DMS53 (cell line): ENCODE measurements around the gene CEP85.
A peak's percentile ranks its signal among the peaks of the same experiment; 100 is the strongest.
"Not testable (repeated sequence)": the region's sequence is repeated elsewhere in the genome, so short reads cannot be mapped to it uniquely, and the experiment has no call there.

ENCODE experiments used
- DNase-seq: peaks from one replicate; lab custom pipeline; 2025; lab: John Stamatoyannopoulos, UW

CEP85 gene

GRCh38 chr1:26290882-26291261 is 56.9 kb downstream of the CEP85 start:
- no peak for DNase-seq

- DNase-seq = no peak
Measured at GRCh38 chr1:26291433-26291832, 57.4 kb downstream of the CEP85 start.

- no peak for DNase-seq
Measured at GRCh38 chr1:26291939-26292338, 57.9 kb downstream of the CEP85 start.

DNA sequence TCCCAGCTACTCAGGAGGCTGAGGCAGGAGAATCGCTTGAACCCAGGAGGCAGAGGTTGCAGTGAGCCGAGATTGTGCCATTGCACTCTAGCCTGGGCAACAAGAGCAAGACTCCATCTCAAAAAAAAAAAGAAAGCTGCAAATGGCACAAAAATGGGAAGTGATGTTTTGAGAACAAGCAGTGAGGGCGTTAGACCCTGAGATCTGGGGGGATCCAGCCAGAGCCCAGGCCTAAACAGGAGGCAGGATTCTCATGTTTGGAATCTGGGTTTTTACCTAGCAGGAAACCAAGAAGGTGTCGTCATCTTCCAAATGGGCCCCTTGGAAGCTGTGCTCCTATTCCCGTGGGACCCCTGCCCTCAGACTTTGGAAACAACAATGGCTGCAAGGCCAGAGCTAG is 58.7 kb downstream of the CEP85 start:
- not testable (repeated sequence) for DNase-seq

GRCh38 chr1:26293911-26294463 is 60.0 kb downstream of the CEP85 start:
- DNase-seq = no peak

DNA sequence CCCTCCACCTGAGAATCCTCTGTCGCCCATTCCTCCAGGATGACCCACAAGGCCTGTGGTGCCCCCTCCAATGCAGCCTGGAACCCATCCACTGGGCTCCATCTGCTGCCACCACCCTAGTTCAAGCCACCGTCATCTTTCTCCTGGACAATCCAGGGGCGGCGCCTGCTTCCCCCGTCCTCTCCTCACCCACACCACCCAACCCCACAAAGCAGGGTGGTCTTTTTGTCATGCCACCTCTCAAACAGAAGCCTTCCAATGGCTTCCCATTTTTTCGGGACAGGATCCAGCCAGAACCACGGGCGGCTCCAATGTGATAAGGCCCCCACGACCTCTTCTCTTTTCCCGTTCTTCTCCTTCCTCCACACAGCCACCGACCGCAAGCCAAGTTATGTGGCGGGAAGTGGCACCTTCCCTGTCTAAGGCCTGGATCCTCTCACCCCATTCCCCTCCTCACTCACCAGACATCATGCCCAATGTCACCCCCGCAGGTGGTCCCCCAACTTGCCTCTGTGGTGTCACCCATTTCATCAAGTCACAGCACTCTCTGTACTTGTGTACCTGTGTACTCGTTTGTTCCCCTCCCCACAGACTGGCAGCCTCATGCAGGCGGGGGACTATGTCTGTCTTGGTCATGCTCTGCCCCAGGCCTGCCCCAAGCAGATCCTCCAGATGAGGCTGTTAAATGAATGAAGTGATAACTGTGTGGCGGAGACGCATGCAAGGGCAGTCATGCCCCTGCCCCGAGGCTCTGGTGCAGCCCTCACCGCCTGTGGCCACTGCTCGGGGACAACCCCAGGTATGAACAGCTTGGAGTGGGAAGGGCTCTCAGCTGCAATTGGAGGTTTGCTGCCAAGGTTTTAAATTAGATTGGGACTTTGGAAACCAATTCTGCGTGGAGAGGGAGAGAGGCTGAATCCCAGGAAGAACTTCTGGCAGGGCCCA is 61.5 kb downstream of the CEP85 start:
- no peak for DNase-seq

GRCh38 chr1:26296340-26297056 is 62.5 kb downstream of the CEP85 start:
- DNase-seq = no peak

GRCh38 chr1:26297057-26297790 is 63.2 kb downstream of the CEP85 start:
- DNase-seq = no peak

DNA sequence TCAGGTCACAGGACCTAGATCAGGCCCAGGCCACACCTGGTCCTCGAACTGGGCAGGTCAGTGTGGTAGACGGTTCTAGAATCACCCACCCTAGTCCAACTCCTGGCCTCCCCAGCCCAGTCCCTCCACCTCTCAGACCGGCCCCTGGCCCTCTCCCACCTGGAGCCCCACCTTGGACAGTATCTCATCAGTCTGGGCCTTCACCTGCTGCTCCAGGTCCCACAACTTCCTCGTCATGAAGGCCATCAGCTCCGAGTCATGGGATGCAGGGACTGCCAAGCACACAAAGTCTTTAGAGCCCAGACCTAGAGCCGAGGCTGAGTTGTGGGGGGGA is 63.8 kb downstream of the CEP85 start:
- no peak for DNase-seq

DNA sequence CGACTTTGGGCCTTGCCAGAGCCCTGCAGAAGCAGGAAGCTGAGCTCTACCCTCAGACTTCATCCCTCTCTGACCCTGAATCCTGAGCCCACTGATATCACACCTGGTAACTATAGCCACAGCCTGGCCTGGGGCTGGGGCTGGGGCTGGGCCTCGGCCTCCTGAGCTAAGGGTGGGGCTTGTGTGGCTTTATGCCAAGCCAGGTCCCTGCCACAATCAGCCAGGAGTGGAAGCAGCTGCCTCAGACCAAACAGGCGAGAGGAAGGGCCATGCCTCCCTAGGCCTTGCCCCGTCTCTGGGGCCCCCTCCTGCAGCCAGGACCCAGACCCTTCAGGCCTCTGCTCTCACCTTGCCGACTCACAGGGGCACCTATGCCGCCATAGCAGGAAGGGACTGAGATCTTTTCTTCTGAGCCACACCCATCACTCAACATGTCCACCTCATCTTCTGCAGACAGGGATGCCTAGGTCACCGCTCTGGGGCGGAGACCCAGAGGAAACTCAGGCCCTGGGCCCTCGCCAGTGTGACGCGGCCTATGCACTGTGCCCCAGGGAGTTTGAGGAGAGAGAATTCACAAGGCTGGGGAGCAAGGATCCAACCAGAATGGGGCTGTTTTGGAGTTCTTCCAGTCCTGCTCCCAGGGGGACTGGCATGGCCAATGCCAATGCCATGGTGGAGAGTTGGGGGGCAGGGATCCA is 66.7 kb downstream of the CEP85 start:
- DNase-seq = no peak

- no peak for DNase-seq
Measured at GRCh38 chr1:26302733-26303405, 68.9 kb downstream of the CEP85 start.

GRCh38 chr1:26305667-26306289 is 71.8 kb downstream of the CEP85 start:
- peak; percentile 64 for DNase-seq

GRCh38 chr1:26306290-26307229 is 72.6 kb downstream of the CEP85 start, which contains the start of gene UBXN11:
Gene UBXN11 (minus strand): TSS chr1:26306636. CDS start chr1:26302883, 3,753 bp downstream.
- DNase-seq = peak; percentile 99

DNA sequence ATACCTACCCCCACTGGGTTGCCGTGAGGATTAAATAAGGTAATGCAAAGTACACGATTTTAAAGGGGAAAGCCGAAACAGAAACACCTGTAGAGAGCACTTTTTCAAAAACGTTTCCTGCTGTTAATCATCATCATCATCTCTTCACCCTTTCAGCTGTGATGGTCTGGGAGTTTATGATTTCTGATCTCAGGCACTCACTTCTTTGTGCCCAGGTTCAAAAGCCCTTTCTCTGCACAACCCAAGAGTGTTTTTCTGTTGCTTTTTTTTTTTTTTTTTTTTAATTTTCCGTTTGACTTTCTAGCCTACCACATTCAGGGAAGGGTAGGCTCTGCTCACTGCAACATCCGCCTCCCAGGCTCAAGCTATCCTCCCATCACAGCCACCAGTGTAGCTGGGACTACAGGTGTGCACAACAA is 73.4 kb downstream of the CEP85 start:
- DNase-seq = peak; percentile 58

- peak; percentile 15 for DNase-seq
Measured at GRCh38 chr1:26307966-26308899, 74.2 kb downstream of the CEP85 start.

- DNase-seq = no peak
Measured at GRCh38 chr1:26314501-26314900, 80.5 kb downstream of the CEP85 start.

DNA sequence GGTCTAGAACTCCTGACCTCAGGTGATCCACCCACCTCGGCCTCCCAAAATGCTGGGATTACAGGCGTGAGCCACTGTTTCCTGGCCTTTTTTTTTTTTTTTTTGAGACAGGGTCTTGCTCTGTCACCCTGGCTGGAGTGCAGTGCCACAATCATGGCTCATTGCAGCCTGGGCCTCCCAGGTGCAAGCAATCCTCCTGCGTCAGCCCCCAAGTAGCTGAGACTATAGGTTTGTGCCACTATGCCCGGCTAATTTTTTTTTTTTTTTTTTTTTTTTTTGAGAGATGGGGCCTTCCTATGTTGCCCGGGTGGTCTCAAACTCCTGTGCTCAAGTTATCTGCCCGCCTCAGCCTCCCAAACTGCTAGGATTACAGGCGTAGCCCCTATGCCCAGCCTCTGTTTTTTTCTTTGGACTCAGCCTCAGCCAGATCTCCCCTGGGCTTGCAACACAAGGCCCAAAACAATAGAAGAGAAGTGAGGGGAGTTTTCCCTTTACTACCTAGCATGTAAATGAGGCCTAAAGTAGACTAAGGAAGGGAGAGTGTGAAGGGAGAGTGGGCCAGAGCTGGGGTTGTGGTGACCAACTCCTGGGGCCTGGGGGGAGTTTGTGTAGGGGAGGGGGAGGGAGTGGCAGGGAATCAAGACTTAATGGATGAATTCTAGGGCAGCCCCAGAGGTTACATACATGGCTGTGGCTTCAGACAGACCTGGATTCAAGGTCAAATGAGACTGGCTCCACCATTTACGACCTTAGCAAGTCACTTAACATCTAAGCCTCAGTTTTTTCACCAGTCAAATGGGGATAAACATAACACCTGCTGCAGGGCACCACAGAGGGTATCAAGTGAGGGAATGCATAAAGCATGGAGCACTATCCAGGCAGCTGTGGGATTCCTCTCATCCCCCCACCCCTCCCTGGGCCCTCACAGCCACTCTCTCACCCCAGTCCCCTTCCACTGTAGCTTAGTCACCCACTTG is 82.2 kb downstream of the CEP85 start:
- no peak for DNase-seq
